HCT116 (cell line): Measurements from ENCODE around the gene SEC23IP. TPM values are rescaled to one million over a fixed set of nuclear protein-coding genes. Genes with fewer than 3 reads are reported as not detected.

Experiments
- ATAC-seq: fragments of 200-7000 bp; cut with Tn5 transposase; 2 replicates; pipeline ENCODE4 v1.9.1; 2020; ENCODE audit warnings: mild to moderate bottlenecking, moderate library complexity
- BruUV-seq: library from RNA; stranded (reverse); fragments of 400-500 nt; replicated peaks from 2 replicates; lab custom pipeline; 2021; lab: Mats Ljungman, UMichigan
- CTCF ChIA-PET: fragments of 300-600 bp; sonication (Branson Sonifier 250); formaldehyde crosslinking; loops from one replicate; lab custom pipeline; 2021; ENCODE audit warnings: antibody characterized with exemption; lab: Charles Lee
- POLR2A ChIA-PET: fragments of 300-600, 350-600 bp; sonication (Branson Sonifier 250); formaldehyde crosslinking; loops from one replicate; lab custom pipeline; 2021; ENCODE audit warnings: antibody characterized with exemption; lab: Charles Lee
- RAD21 ChIA-PET, 2 experiments: fragments of 300-600 bp; sonication (Branson Sonifier 250); formaldehyde crosslinking; loops; one replicate each; lab custom pipeline; 2023; ENCODE audit warnings: low total read pairs in 2 of 2; ENCODE audit not compliant: uncharacterized antibody in 2 of 2, unreplicated experiment in 2 of 2, low non-redundant PET in 1 of 2; lab: Charles Lee
- DNase-seq: peaks from one replicate; pipeline ENCODE4 v3.0.0-alpha.2; 2010; ENCODE audit warnings: low read depth, low spot score
- H2AFZ ChIP-seq: fragments of 200-600 bp; shearing (Covaris generic), sonication (generic); 2 replicates; pipeline ENCODE4 v1.6.1; 2017; ENCODE audit warnings: low read depth, mixed run types, mixed read lengths, antibody characterized with exemption, low read length; ENCODE audit not compliant: poor library complexity, severe bottlenecking
- H3K27ac ChIP-seq: 2 replicates; pipeline ENCODE4 v1.5.1; 2012; ENCODE audit warnings: low read depth, low read length
- H3K27me3 ChIP-seq: fragments of 200-600 bp; sonication (generic); 2 replicates; pipeline ENCODE4 v1.6.1; 2016; ENCODE audit warnings: mixed run types, low read length, mixed read lengths; ENCODE audit not compliant: insufficient read depth
- H3K36me3 ChIP-seq, 2 experiments: fragments of 200-500 bp in 1 of 2; fragments of 200-600 bp in 1 of 2; sonication (Bioruptor generic) in 1 of 2; sonication (generic) in 1 of 2; 2 replicates each; pipeline versions ENCODE4 v1.5.1 to v1.6.1; 2014 to 2016; ENCODE audit warnings: low read length in 2 of 2, inconsistent platforms in 1 of 2, mixed read lengths in 1 of 2, mixed run types in 1 of 2; ENCODE audit not compliant: insufficient read depth in 2 of 2, control insufficient read depth in 1 of 2
- H3K4me1 ChIP-seq, 2 experiments: fragments of 200-600 bp in 1 of 2; sonication (generic) in 1 of 2; 2 replicates each; pipeline versions ENCODE4 v1.5.1 to v1.6.1; 2012 to 2017; ENCODE audit warnings: low read length in 2 of 2, inconsistent platforms in 1 of 2, mild to moderate bottlenecking in 1 of 2, mixed read lengths in 1 of 2, mixed run types in 1 of 2, moderate library complexity in 1 of 2; ENCODE audit not compliant: insufficient read depth in 2 of 2, control insufficient read depth in 1 of 2
- H3K4me2 ChIP-seq: fragments of 200-600 bp; sonication (generic); 2 replicates; pipeline ENCODE4 v1.6.1; 2017; ENCODE audit warnings: mixed run types, low read length, mixed read lengths
- H3K4me3 ChIP-seq, 2 experiments: fragments of 200-600 bp in 1 of 2; sonication (generic) in 1 of 2; replicated peaks in 1 of 2; 2 replicates each; pipeline ENCODE4 v1.5.1; 2011 to 2016; ENCODE audit warnings: low read length in 2 of 2, control low read depth in 1 of 2, low read depth in 1 of 2, mild to moderate bottlenecking in 1 of 2, mixed read lengths in 1 of 2, mixed run types in 1 of 2
- H3K79me2 ChIP-seq: fragments of 200-600 bp; sonication (generic); 2 replicates; pipeline ENCODE4 v1.6.1; 2017; ENCODE audit warnings: mild to moderate bottlenecking, mixed run types, low read length, moderate library complexity, mixed read lengths; ENCODE audit not compliant: insufficient read depth
- H3K9ac ChIP-seq: fragments of 200-600 bp; sonication (generic); 2 replicates; pipeline ENCODE4 v1.6.1; 2016; ENCODE audit warnings: low read length, mixed read lengths
- H3K9me2 ChIP-seq: fragments of 200-600 bp; sonication (generic), shearing (Covaris generic); 2 replicates; pipeline ENCODE4 v1.6.1; 2017; ENCODE audit warnings: mixed run types, mild to moderate bottlenecking, moderate library complexity; ENCODE audit not compliant: insufficient read depth
- H3K9me3 ChIP-seq, 2 experiments: fragments of 200-500 bp in 1 of 2; fragments of 200-600 bp in 1 of 2; sonication (Bioruptor generic) in 1 of 2; sonication (generic) in 1 of 2; 2 replicates each; pipeline ENCODE4 v1.6.1; 2014 to 2017; ENCODE audit warnings: low read length in 2 of 2, mixed read lengths in 2 of 2, inconsistent platforms in 1 of 2, low read depth in 1 of 2, mild to moderate bottlenecking in 1 of 2, mixed run types in 1 of 2, moderate library complexity in 1 of 2; ENCODE audit not compliant: control insufficient read depth in 1 of 2, insufficient read depth in 1 of 2
- H4K20me1 ChIP-seq: fragments of 200-600 bp; sonication (generic), shearing (Covaris generic); 2 replicates; pipeline ENCODE4 v1.6.1; 2017; ENCODE audit warnings: mixed run types, mild to moderate bottlenecking, moderate library complexity; ENCODE audit not compliant: insufficient read depth
- EZH2 ChIP-seq: fragments of 200-600 bp; sonication (generic); IDR thresholded peaks from 2 replicates; pipeline ENCODE4 v1.6.1; 2017; ENCODE audit warnings: antibody characterized with exemption, mixed run types
- EZH2phosphoT487 ChIP-seq: fragments of 200-600 bp; IDR thresholded peaks from 2 replicates; pipeline ENCODE4 v1.6.1; 2018; ENCODE audit warnings: antibody characterized with exemption, borderline replicate concordance
- JUND ChIP-seq: IDR thresholded peaks from 2 replicates; pipeline ENCODE4 v1.6.1; 2012
- POLR2A ChIP-seq: IDR thresholded peaks from 2 replicates; pipeline ENCODE4 v1.7.0; 2011; ENCODE audit warnings: borderline replicate concordance; ENCODE audit not compliant: insufficient read depth, insufficient read length; ENCODE audit errors: extremely low read depth
- POLR2AphosphoS5 ChIP-seq: IDR thresholded peaks from 2 replicates; pipeline ENCODE4 v1.6.1; 2011; ENCODE audit warnings: mild to moderate bottlenecking, low read depth, low read length, moderate library complexity
- SP1 ChIP-seq: IDR thresholded peaks from 2 replicates; pipeline ENCODE4 v1.6.1; 2012; ENCODE audit warnings: low read depth
- YY1 ChIP-seq: IDR thresholded peaks from 2 replicates; pipeline ENCODE4 v1.6.1; 2011; ENCODE audit warnings: low read length, low read depth, moderate library complexity, mild to moderate bottlenecking; ENCODE audit not compliant: insufficient replicate concordance; ENCODE audit errors: extremely low read depth
- ZBTB33 ChIP-seq: IDR thresholded peaks from 2 replicates; pipeline ENCODE4 v1.6.1; 2011; ENCODE audit warnings: mild to moderate bottlenecking, low read length, moderate library complexity; ENCODE audit not compliant: insufficient replicate concordance; ENCODE audit errors: extremely low read depth
- intact Hi-C: fragments of 100-400 bp; cut with micrococcal nuclease; formaldehyde crosslinking; loops from 2 replicates; pipeline ENCODE4 v1.10.0; 2022
- total RNA-seq: library from RNA; stranded (reverse); gene quantifications from one replicate; pipeline ENCODE4 v1.2.1, GENCODE V29; 2021; ENCODE audit not compliant: unreplicated experiment
- TF ChIP-seq, protein P1 (sequence below): IDR thresholded peaks from 2 replicates; pipeline ENCODE4 v1.6.1; 2012; ENCODE audit warnings: low read depth

The SEC23IP gene
- total RNA-seq, 1 experiment from 2014 or later = 122 TPM

GRCh38 chr10:119991066-119991465, 98.5 kb downstream of the SEC23IP start:
- Histone ChIP-seq H3K27me3 (peaks cover 22% of the 10 kb centered on the region), H4K20me1 (no peaks in the 10 kb centered on the region), H3K9me2 (no peaks in the 10 kb centered on the region), H3K4me3 (no peak overlapping the region), H3K4me2 (no peak overlapping the region), H3K4me1 (no peaks in the 10 kb centered on the region), H3K9ac (no peak overlapping the region), H3K79me2 (no peaks in the 10 kb centered on the region), H3K36me3 (no peaks in the 10 kb centered on the region), H3K9me3 (no peaks in the 10 kb centered on the region), H2AFZ (no peak overlapping the region), H3K27ac (no peak overlapping the region)
- BruUV-seq = no TSS peak
- RAD21 ChIA-PET = no interaction called here
- no peak for ATAC-seq
- POLR2A ChIA-PET = no interaction called here
- DNase-seq = no peak
- CTCF ChIA-PET = no interaction called here
- intact Hi-C loops = no loop called here
- TF ChIP-seq EZH2 (no peak), ZBTB33 (no peak), JUND (no peak), SP1 (no peak), POLR2AphosphoS5 (no peak), POLR2A (no peak), YY1 (no peak), EZH2phosphoT487 (no peak)
- TF ChIP-seq, protein P1, sequence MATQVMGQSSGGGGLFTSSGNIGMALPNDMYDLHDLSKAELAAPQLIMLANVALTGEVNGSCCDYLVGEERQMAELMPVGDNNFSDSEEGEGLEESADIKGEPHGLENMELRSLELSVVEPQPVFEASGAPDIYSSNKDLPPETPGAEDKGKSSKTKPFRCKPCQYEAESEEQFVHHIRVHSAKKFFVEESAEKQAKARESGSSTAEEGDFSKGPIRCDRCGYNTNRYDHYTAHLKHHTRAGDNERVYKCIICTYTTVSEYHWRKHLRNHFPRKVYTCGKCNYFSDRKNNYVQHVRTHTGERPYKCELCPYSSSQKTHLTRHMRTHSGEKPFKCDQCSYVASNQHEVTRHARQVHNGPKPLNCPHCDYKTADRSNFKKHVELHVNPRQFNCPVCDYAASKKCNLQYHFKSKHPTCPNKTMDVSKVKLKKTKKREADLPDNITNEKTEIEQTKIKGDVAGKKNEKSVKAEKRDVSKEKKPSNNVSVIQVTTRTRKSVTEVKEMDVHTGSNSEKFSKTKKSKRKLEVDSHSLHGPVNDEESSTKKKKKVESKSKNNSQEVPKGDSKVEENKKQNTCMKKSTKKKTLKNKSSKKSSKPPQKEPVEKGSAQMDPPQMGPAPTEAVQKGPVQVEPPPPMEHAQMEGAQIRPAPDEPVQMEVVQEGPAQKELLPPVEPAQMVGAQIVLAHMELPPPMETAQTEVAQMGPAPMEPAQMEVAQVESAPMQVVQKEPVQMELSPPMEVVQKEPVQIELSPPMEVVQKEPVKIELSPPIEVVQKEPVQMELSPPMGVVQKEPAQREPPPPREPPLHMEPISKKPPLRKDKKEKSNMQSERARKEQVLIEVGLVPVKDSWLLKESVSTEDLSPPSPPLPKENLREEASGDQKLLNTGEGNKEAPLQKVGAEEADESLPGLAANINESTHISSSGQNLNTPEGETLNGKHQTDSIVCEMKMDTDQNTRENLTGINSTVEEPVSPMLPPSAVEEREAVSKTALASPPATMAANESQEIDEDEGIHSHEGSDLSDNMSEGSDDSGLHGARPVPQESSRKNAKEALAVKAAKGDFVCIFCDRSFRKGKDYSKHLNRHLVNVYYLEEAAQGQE = no peak
